HG02623 (cell line): ENCODE data around the gene DRC7.
A peak's percentile ranks its signal among the peaks of the same experiment; 100 is the strongest.
"Not testable (repeated sequence)": the region's sequence is repeated elsewhere in the genome, so short reads cannot be mapped to it uniquely, and the experiment has no call there.

Source experiments
- ATAC-seq: cut with Tn5 transposase; IDR thresholded peaks from one replicate; pipeline ENCODE4 v1.9.1; 2021; ENCODE audit warnings: moderate library complexity; ENCODE audit not compliant: unreplicated experiment

The DRC7 gene

DNA sequence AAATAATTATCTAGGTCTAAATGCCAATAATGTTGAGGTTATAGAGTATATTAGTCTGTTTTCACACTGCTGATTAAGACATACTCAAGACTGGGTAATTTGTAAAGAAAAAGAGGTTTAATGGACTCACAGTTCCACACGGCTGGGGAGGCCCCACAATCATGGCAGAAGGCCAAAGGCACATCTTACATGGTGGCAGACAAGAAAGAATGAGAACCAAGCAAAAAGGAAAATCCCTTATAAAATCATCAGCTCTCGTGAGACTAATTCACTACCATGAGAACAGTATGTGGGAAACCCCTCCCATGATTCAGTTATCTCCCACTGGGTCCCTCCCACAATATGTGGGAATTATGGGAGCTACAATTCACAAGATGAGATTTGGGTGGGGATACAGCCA, 38.1 kb downstream of the DRC7 start:
- ATAC-seq, result no peak

DNA sequence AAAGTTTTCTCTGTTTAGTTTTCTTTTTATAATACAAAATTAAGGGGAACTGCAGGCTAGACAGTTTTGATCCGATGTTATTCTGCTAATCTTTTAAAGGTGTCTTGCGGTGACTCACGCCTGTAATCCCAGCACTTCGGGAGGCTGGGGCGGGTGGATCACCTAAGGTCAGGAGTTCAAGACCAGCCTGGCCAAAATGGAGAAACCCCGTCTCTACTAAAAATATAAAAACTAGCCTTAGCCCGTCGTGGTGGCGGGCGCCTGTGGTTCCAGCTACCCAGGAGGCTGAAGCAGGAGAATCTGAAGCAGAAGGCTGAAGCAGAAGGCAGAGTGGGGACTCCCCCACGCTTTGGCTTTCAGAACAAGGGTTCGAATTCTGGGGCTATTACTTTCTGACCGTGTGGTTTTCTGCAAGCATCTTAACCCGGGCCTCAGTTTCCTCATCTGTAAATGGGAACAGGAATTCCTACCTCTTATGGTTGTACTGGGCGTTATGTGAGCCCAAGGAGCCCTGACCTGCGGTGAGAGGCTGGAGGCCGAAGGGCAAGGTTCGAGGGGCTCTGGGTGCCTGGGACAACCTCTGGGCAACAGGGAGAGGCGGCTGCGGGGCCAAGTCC, 39.8 kb downstream of the DRC7 start:
- no peak for ATAC-seq

- peak; percentile 86 for ATAC-seq
Observed at GRCh38 chr16:57734925-57735754, 40.5 kb downstream of the DRC7 start.

GRCh38 chr16:57735755-57736418, 41.3 kb downstream of the DRC7 start, which contains the start of gene KATNB1:
TSS of gene KATNB1 (plus strand) at chr16:57735770. CDS start at chr16:57737244, 1,474 bp downstream.
- ATAC-seq, result no peak

- ATAC-seq, result no peak
Observed at GRCh38 chr16:57736419-57737351, 42.1 kb downstream of the DRC7 start.

- ATAC-seq, result no peak
Observed at GRCh38 chr16:57738844-57739243, 44.2 kb downstream of the DRC7 start.

DNA sequence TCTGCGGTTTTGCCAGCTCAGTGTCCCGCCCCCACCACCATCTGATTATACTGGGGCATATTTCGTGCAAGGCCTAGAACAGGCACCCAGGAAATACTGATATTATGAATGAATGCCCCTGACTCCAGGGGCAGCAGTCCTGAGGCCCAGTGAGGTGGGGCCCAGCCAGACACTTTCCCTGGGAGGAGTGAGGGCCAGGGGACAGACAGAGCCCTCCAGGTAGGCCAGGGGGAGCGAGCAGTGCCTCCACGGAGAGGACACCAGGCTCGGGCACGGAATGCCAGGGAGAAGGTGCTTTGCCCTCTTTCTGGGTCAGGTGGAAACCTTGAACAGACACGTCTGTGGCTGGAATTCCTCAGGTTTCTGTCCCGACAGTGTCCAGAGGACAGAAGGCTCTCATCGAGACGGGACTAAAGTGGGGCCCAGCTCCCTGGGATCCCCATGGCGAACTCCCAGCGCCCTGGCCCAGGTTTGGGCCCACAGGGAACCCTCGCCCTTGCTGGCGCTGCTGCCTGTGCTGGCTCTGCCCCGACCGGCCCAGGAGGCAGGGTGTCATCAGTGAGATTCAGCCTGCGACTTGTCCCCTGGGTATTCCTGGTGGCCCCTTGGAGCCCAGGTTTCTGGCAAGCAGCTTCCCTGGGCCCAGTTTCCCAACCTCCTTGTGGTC, 45.3 kb downstream of the DRC7 start:
- ATAC-seq, result no peak

- ATAC-seq, result no peak
Observed at GRCh38 chr16:57740423-57741071, 45.9 kb downstream of the DRC7 start.

GRCh38 chr16:57741660-57742191, 47.1 kb downstream of the DRC7 start:
- ATAC-seq, result no peak

DNA sequence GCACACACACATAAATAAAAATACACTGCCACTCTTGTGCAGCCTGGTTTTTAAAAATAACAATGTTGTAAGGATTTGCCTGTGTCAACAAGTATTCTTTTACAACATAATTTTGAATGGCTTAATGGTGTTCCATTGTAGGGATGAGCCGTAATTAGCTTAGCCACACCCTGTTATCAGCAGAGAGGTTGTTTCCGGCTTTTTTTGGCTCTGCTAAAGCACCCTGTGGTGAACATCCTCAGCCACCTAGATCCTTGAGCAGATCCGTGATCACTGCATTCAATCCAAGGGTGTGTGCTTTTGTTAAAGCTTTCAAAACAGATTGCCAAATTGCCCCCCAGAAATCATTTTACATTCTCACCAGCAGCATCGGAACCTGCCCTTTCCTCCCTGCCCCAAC, 47.9 kb downstream of the DRC7 start:
- no peak for ATAC-seq

GRCh38 chr16:57743458-57743857, 48.9 kb downstream of the DRC7 start:
- ATAC-seq, result no peak

GRCh38 chr16:57743886-57744641, 49.5 kb downstream of the DRC7 start:
- ATAC-seq, result no peak

DNA sequence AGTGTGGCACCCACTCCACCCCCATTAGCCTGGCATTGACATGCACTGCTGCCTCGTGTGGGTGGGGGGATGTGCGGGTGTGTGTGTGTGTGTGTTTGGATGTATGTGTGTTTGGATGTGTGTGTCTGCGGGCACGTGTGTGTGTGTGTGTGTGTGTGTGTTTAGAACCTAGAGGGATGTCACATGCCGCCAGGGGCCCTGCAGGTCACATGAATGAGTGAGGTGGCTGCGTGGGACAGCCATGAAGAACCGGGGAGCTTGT, 50.0 kb downstream of the DRC7 start:
- no peak for ATAC-seq

GRCh38 chr16:57745768-57746167, 51.2 kb downstream of the DRC7 start:
- ATAC-seq, result no peak

DNA sequence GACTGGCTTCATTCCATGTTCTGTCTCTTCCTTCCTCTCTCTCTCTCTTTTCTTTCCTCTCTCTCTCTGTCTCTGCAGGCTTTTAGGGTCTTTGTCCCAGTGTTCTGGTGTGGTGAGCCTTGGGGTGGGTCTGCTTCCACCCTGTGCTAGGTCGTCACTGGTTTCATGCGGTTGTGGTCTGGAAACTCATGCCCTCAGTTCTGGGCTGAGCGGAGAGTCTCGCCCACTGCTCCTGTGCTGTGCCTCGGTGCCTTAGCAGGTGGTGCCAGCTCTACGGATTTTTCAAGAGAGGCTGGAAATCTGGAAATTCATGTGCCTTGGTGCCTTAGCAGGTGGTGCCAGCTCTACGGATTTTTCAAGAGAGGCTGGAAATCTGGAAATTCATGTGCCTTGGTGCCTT, 51.7 kb downstream of the DRC7 start:
- ATAC-seq, result not testable (repeated sequence)

DNA sequence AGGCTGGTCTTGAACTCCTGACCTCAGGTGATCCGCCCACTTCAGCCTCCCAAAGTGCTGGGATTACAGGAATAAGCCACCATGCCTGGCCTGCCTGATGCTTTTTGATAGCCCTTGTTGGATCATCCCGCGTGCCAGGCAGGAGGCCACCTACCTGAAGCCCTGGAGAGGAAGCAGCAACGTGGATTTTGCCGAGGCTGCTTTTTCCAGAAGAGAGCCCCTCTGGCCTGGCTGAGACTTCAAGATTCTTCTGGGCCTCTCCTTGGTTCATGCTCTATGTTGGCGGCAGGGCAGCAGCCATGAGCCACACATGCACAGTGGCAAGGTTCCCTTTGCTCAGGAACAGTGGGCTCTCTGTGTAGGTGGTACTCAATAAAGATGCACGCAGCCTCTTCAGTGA, 52.5 kb downstream of the DRC7 start:
- no peak for ATAC-seq

DNA sequence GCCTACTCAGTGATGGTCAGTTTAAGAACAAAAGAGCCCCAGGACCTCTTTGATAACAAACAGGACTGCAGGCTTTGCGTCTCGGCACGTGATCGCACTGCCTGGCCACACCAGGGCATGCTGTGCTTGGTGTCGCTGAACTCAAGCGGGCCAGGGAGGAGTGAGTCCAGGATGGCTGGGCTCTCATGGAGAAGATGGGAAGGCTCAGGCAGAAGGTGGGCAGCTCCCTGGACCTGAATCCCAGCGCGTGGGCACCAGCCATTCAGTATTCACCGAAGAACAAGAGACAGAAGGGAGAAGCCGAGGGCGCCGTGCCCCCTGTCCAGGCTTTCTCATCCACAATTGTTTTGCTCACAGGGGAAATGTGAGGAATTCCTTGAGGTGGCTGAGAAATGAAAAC, 52.9 kb downstream of the DRC7 start:
- no peak for ATAC-seq

- no peak for ATAC-seq
Observed at GRCh38 chr16:57747996-57748395, 53.4 kb downstream of the DRC7 start.

- no peak for ATAC-seq
Observed at GRCh38 chr16:57748596-57748995, 54.0 kb downstream of the DRC7 start.
